Keratinocyte (primary cell): ENCODE measurements around the gene ABR. TPM values are rescaled to one million over a fixed set of nuclear protein-coding genes. Genes with fewer than 3 reads are reported as not detected.

Experiments
- DNase-seq: peaks from one replicate; pipeline ENCODE4 v3.0.0-alpha.2; 2011; ENCODE audit warnings: low read depth, missing footprints, low spot score
- FAIRE-seq: peaks from 2 replicates; lab custom pipeline; 2011; peaks lifted over from hg19 to GRCh38; lab: Jason Lieb, UNC
- H2AFZ ChIP-seq: 2 replicates; pipeline ENCODE4 v1.6.0; 2012; ENCODE audit warnings: low read length, control low read depth, inconsistent platforms; ENCODE audit not compliant: control insufficient read depth
- H3K27ac ChIP-seq: 2 replicates; pipeline ENCODE4 v1.5.1; 2011; ENCODE audit warnings: low read length; ENCODE audit not compliant: control insufficient read depth, insufficient read depth
- H3K27me3 ChIP-seq: 3 replicates; pipeline ENCODE4 v1.6.0; 2011; ENCODE audit warnings: low read length; ENCODE audit not compliant: control insufficient read depth, insufficient read depth; ENCODE audit errors: extremely low read depth
- H3K36me3 ChIP-seq, 2 experiments: 2 replicates in 1 of 2; 3 replicates in 1 of 2; pipeline ENCODE4 v1.5.1; 2011; ENCODE audit warnings: low read length in 2 of 2, mild to moderate bottlenecking in 1 of 2; ENCODE audit not compliant: control insufficient read depth in 2 of 2, insufficient read depth in 2 of 2; ENCODE audit errors: extremely low read depth in 1 of 2
- H3K4me1 ChIP-seq: 3 replicates; pipeline ENCODE4 v1.5.1; 2011; ENCODE audit warnings: low read length; ENCODE audit not compliant: control insufficient read depth, insufficient read depth; ENCODE audit errors: extremely low read depth
- H3K4me2 ChIP-seq: 3 replicates; pipeline ENCODE4 v1.6.0; 2011; ENCODE audit warnings: low read depth, low read length; ENCODE audit not compliant: control insufficient read depth, insufficient read depth; ENCODE audit errors: extremely low read depth
- H3K4me3 ChIP-seq, 3 experiments: fragments of 200-600 bp in 1 of 3; sonication (generic) in 1 of 3; 2 replicates in 2 of 3; 3 replicates in 1 of 3; pipeline ENCODE4 v1.5.1; 2011 to 2016; ENCODE audit warnings: low read length in 3 of 3, mild to moderate bottlenecking in 3 of 3, control low read depth in 2 of 3, inconsistent platforms in 1 of 3, low read depth in 1 of 3, mixed read lengths in 1 of 3, mixed run types in 1 of 3, moderate library complexity in 1 of 3; ENCODE audit not compliant: control insufficient read depth in 2 of 3, insufficient read depth in 2 of 3; ENCODE audit errors: extremely low read depth in 1 of 3
- H3K79me2 ChIP-seq: 2 replicates; pipeline ENCODE4 v1.6.0; 2012; ENCODE audit warnings: low read length; ENCODE audit not compliant: control insufficient read depth, insufficient read depth
- H3K9ac ChIP-seq: 3 replicates; pipeline ENCODE4 v1.6.0; 2011; ENCODE audit warnings: low read length; ENCODE audit not compliant: control insufficient read depth, insufficient read depth; ENCODE audit errors: extremely low read depth
- H3K9me1 ChIP-seq: 3 replicates; pipeline ENCODE4 v1.6.0; 2011; ENCODE audit warnings: low read length; ENCODE audit not compliant: control insufficient read depth, insufficient read depth; ENCODE audit errors: extremely low read depth
- H3K9me3 ChIP-seq: 2 replicates; pipeline ENCODE4 v1.5.1; 2012; ENCODE audit warnings: low read depth, low read length; ENCODE audit not compliant: control insufficient read depth
- H4K20me1 ChIP-seq: 3 replicates; pipeline ENCODE4 v1.6.0; 2011; ENCODE audit warnings: low read length; ENCODE audit not compliant: control insufficient read depth, insufficient read depth; ENCODE audit errors: extremely low read depth
- CTCF ChIP-seq, 3 experiments: IDR thresholded peaks in 1 of 3; conservative IDR thresholded peaks in 1 of 3; optimal IDR thresholded peaks in 1 of 3; 2 replicates in 2 of 3; 3 replicates in 1 of 3; pipeline versions ENCODE3 to v1.5.1; 2011; ENCODE audit warnings: low read length in 3 of 3, mild to moderate bottlenecking in 3 of 3, moderate library complexity in 2 of 3, control low read depth in 1 of 3, inconsistent platforms in 1 of 3; ENCODE audit not compliant: insufficient read depth in 2 of 3; ENCODE audit errors: extremely low read depth in 1 of 3
- EZH2 ChIP-seq: IDR thresholded peaks from one replicate; pipeline ENCODE4 v1.6.1; 2012; ENCODE audit warnings: inconsistent platforms, mild to moderate bottlenecking, low read length, moderate library complexity
- dilution Hi-C: fragments of 300-500 bp; cut with MboI; formaldehyde crosslinking; loops from one replicate; pipeline ENCODE4 v1.7.0; 2020; ENCODE audit warnings: low sequenced_read_pairs; ENCODE audit not compliant: extremely low pct_ligation_motif_present
- polyA plus RNA-seq, 5 experiments: library from polyadenylated mRNA; depleted of rRNA in 3 of 5; stranded (reverse) in 3 of 5; stranded (forward) in 1 of 5; unstranded in 1 of 5; fragments of >200 nt; gene quantifications; 1 replicate in 1 of 5; 2 replicates in 3 of 5; 3 replicates in 1 of 5; pipeline versions ENCODE4 v1.2.1 to v1.2.3, GENCODE V29; 2011 to 2012; ENCODE audit warnings: missing spikeins in 2 of 5, low read depth in 1 of 5, low replicate concordance in 1 of 5

ABR gene
- polyA plus RNA-seq, 1 donor (not counting 4 experiments of a cell fraction or from before 2014, with no cell fraction given) = 17.3 TPM

DNA sequence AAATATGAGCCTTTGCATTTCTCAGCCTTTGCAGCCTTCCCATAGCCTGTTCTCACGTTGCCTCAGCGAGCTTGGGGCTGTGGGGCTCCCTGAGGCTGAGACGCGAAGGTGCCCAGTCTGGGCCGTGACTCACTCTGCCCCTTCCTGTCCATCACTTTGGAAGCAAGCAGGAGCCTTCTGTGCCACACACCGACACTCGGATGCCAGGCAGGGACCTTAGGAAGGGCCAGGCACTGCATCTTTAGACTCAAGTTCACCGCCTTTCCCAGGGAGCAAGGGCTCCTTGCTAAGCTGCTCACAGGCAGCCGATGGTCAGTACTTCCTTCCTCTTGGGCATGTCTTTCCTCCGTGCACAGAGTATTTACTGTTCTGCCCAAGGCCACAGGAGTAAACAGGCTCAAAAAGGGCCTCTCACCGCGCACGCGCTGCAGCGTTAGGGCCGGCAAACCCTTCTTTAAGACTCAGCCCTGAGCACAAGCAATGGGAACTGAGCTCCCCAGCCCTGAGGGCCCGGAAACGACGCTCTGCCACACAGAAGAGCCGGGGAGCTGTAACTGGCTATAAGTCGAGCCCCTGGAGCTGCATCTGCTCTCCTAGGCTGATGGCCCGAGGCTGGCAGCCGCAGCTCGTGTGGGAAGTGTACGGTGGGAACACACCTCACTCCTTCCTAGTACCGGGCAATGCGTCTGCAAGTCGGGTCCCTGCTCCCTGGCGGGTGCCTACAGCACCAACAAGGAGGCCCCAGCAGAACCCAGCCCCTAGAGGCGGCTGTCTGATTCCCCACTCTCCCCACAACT lies 175.6 kb downstream of the ABR start:
- Histone ChIP-seq H3K27ac (no peak overlapping the region), H3K27me3 (no peaks in the 10 kb centered on the region), H3K4me3 (no peak overlapping the region), H4K20me1 (peaks cover 7% of the 10 kb centered on the region), H3K4me1 (peaks cover 30% of the 10 kb centered on the region), H2AFZ (no peak overlapping the region), H3K9me1 (no peaks in the 10 kb centered on the region), H3K36me3 (peaks cover 23 to 38% of the 10 kb centered on the region in 2 experiments), H3K4me2 (no peak overlapping the region), H3K9me3 (no peaks in the 10 kb centered on the region), H3K9ac (no peak overlapping the region), H3K79me2 (peaks cover 7% of the 10 kb centered on the region)
- dilution Hi-C loops = no loop called here
- FAIRE-seq (no peak), DNase-seq (no peak)
- TF ChIP-seq CTCF (optimal IDR thresholded peaks at IDR 0.05 in 1 of 3, IDR thresholded peaks at IDR 0.05 in 1 of 3, conservative IDR thresholded peaks at IDR 0.05 in 1 of 3; ENCODE audit: extremely low read depth in 1 of 3, insufficient read depth in 2 of 3, low read length in 3 of 3) = no peak
- no peak for TF ChIP-seq EZH2

DNA sequence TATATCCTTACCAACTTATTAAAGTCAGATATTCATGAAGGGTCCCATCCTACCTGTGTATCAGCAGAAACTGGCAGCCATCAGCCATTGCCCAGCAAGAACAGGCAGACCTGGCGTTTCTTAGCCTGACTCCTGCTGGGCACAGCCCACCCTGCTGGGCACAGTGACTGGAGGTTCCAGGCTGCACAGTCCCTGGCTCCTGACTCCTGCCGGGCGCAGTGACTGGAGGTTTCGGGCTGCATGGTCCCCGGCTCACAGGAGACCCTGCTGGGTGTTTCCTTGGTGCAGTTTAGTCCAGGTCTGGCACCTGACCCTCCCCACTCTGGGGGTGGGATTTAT lies 176.2 kb downstream of the ABR start:
- no peaks in the 10 kb centered on the region for H3K27me3 ChIP-seq
- TF ChIP-seq CTCF (optimal IDR thresholded peaks at IDR 0.05 in 1 of 3, IDR thresholded peaks at IDR 0.05 in 1 of 3, conservative IDR thresholded peaks at IDR 0.05 in 1 of 3; ENCODE audit: extremely low read depth in 1 of 3, insufficient read depth in 2 of 3, low read length in 3 of 3) (no peak), EZH2 (no peak)
- no peak overlapping the region for H2AFZ ChIP-seq
- H3K27ac ChIP-seq = no peak overlapping the region
- H3K36me3 ChIP-seq = peaks cover 22 to 38% of the 10 kb centered on the region in 2 experiments
- H3K9ac ChIP-seq = no peak overlapping the region
- DNase-seq = no peak
- no peak for FAIRE-seq
- H3K79me2 ChIP-seq = peaks cover 9% of the 10 kb centered on the region
- peaks cover 7% of the 10 kb centered on the region for H4K20me1 ChIP-seq
- no peak overlapping the region for H3K4me3 ChIP-seq
- H3K4me1 ChIP-seq = peaks cover 31% of the 10 kb centered on the region
- no peaks in the 10 kb centered on the region for H3K9me1 ChIP-seq
- dilution Hi-C loops = no loop called here
- H3K4me2 ChIP-seq = no peak overlapping the region
- no peaks in the 10 kb centered on the region for H3K9me3 ChIP-seq
